Ovary (tissue), 9 donors: ENCODE measurements around the gene CDCP2. TPM values are rescaled to one million over a fixed set of nuclear protein-coding genes. Genes with fewer than 3 reads are reported as not detected.

Source experiments
- DNase-seq, 5 donors: peaks; one replicate each; pipeline ENCODE4 v3.0.0-alpha.2; 2019 to 2020
- H3K27ac ChIP-seq, 2 donors: fragments of 200-600 bp; one replicate each; pipeline versions ENCODE4 v1.5.1 to v1.8.0; 2019 to 2022
- H3K27me3 ChIP-seq: fragments of 200-600 bp; one replicate; pipeline ENCODE4 v1.8.0; 2022
- H3K36me3 ChIP-seq: fragments of 200-600 bp; sonication (generic); one replicate; pipeline ENCODE4 v1.5.1; 2019
- H3K4me1 ChIP-seq: one replicate; pipeline ENCODE4 v1.8.1; 2013; ENCODE audit warnings: mild to moderate bottlenecking, moderate library complexity; ENCODE audit not compliant: insufficient read depth
- H3K4me3 ChIP-seq: fragments of 200-600 bp; sonication (generic); one replicate; pipeline ENCODE4 v1.5.1; 2017
- H3K9me3 ChIP-seq, 2 donors: fragments of 200-600 bp in 1 of 2; sonication (generic) in 1 of 2; one replicate each; pipeline versions ENCODE4 v1.5.1 to v1.8.1; 2013 to 2019; ENCODE audit warnings: mild to moderate bottlenecking in 1 of 2, moderate library complexity in 1 of 2
- EP300 ChIP-seq: sonication (generic); formaldehyde crosslinking; IDR thresholded peaks from one replicate; pipeline ENCODE4 v1.6.1; 2017; ENCODE audit warnings: antibody characterized with exemption
- POLR2A ChIP-seq: fragments of 450-650 bp; IDR thresholded peaks from one replicate; pipeline ENCODE4 v1.6.1; 2017; ENCODE audit warnings: antibody characterized with exemption, mild to moderate bottlenecking, moderate library complexity
- WGBS, 3 donors: extraction: QIAGEN DNeasy Blood & Tissue Kit in 1 of 3; methylation state at CpG; one replicate each; pipeline versions ENCODE4 v1.1.5 to v1.1.7; 2013 to 2017; 5-methylcytosine and 5-hydroxymethylcytosine counted together
- intact Hi-C, 4 donors: fragments of 100-400 bp; cut with DNase I; formaldehyde crosslinking; loops; one replicate each; pipeline versions ENCODE4 v1.11.0 to v1.15.1; 2022 to 2023
- polyA plus RNA-seq, 2 donors: library from polyadenylated mRNA; stranded (reverse); fragments of 200-250 nt in 1 of 2; fragments of 350-450 nt in 1 of 2; fragmentation: Illumina TruSeq in 1 of 2; extraction: RNeasy Lipid Tissue Mini Kit (QIAGEN cat#74804) in 1 of 2; gene quantifications; one replicate each; pipeline ENCODE4 v1.2.3, GENCODE V29; 2013 to 2014
- total RNA-seq, 7 donors: library from RNA; depleted of rRNA in 2 of 7; stranded (reverse); fragments of >200 nt in 2 of 7; fragmentation: NEBNext Ultra II Directional in 3 of 7; extraction: Animal tissue kit (Norgen Biotek cat#: 25700) in 3 of 7; gene quantifications; one replicate each; pipeline versions ENCODE4 v1.1.0 to v1.2.4, GENCODE V29; 2016 to 2023
- TF ChIP-seq, protein P1 (sequence below), 3 donors: fragments of 450-650 bp in 2 of 3; fragments of 200-600 bp in 1 of 3; IDR thresholded peaks; one replicate each; pipeline versions ENCODE4 v1.5.1 to v1.8.0; 2016 to 2022; ENCODE audit warnings: antibody characterized with exemption in 3 of 3, mild to moderate bottlenecking in 1 of 3
- donor health status: DM: no; HTN: no; CAD: no; lungs with moderate emphysema.
- donor health status: DM: no; HTN: no; CAD: no.
- donor health status: Bipolar disorder and iron deficiency.
- donor health status: DM: yes; HTN: yes; CAD: no.
- donor health status: DM: no; HTN: no; CAD: no.
- donor health status: DM: yes; HTN: yes; CAD: no.

Gene CDCP2
- total and polyA plus RNA-seq, 9 donors, result 0.04 to 0.34 (median 0.15) TPM; not detected in 6

DNA sequence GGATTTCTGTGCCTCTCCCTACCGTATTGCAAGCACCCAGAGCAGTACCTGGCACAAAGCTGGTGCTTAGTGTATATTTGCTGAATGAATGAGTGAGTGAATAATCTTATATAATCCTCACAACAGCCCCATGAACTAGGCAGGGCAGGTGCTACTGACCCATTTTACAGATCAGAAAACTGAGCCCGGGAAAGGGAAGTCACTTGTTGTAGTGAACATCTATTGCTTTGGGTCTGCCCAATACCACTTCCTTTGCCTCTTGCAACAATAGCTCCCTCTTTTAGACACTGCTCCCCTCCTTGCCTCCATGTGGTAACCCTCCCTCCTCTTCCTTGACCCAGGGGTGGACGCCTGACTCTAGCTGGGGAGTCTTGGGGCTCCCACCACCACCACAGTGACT is 3.1 kb downstream of the CDCP2 start:
- intact Hi-C loops, result no loop called here
- H3K27ac ChIP-seq, result no peak overlapping the region
- H3K4me3 ChIP-seq, result no peak overlapping the region
- H3K27me3 ChIP-seq, result no peaks in the 10 kb centered on the region
- no peaks in the 10 kb centered on the region for H3K4me1 ChIP-seq
- no peaks in the 10 kb centered on the region for H3K36me3 ChIP-seq
- TF ChIP-seq, protein P1, sequence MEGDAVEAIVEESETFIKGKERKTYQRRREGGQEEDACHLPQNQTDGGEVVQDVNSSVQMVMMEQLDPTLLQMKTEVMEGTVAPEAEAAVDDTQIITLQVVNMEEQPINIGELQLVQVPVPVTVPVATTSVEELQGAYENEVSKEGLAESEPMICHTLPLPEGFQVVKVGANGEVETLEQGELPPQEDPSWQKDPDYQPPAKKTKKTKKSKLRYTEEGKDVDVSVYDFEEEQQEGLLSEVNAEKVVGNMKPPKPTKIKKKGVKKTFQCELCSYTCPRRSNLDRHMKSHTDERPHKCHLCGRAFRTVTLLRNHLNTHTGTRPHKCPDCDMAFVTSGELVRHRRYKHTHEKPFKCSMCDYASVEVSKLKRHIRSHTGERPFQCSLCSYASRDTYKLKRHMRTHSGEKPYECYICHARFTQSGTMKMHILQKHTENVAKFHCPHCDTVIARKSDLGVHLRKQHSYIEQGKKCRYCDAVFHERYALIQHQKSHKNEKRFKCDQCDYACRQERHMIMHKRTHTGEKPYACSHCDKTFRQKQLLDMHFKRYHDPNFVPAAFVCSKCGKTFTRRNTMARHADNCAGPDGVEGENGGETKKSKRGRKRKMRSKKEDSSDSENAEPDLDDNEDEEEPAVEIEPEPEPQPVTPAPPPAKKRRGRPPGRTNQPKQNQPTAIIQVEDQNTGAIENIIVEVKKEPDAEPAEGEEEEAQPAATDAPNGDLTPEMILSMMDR (IDR thresholded peaks at IDR 0.05), result no peak
- TF ChIP-seq POLR2A, result no peak
- no peak for TF ChIP-seq EP300
- DNase-seq, result no peak
- WGBS, 3 donors, result 97 to 99% (median 98%) methylated on average over 3 of the region's 3 CpGs
- H3K9me3 ChIP-seq, result no peaks in the 10 kb centered on the region

DNA sequence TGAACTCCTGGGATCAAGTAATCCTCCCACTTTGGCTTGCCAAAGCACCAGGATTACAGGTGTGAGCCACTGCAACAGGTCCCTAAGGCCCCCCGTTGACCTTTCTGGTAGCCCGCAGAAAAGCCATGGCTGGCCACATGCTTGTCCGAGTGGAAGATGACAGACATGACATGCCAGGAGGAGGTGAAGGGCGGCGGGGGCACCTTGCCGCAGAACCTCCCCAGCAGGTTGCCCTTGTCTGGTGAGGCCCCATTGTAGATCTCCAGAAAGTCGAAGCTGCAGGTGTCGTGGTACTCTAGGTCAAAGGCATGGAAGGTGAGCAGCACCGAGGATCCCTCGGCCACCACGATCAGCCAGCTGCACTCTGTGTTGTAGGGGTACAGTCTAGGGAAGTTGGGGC is 8.4 kb downstream of the CDCP2 start:
- intact Hi-C loops, result no loop called here
- Histone ChIP-seq H3K27ac (no peak overlapping the region), H3K36me3 (no peaks in the 10 kb centered on the region), H3K27me3 (no peaks in the 10 kb centered on the region), H3K4me3 (no peak overlapping the region), H3K4me1 (no peaks in the 10 kb centered on the region), H3K9me3 (no peaks in the 10 kb centered on the region)
- DNase-seq, result no peak
- 95 to 98% (median 96%) methylated on average over 11 of the region's 11 CpGs for WGBS, 3 donors
- TF ChIP-seq EP300 (no peak), POLR2A (no peak)
- TF ChIP-seq, protein P1 (IDR thresholded peaks at IDR 0.05), result no peak

DNA sequence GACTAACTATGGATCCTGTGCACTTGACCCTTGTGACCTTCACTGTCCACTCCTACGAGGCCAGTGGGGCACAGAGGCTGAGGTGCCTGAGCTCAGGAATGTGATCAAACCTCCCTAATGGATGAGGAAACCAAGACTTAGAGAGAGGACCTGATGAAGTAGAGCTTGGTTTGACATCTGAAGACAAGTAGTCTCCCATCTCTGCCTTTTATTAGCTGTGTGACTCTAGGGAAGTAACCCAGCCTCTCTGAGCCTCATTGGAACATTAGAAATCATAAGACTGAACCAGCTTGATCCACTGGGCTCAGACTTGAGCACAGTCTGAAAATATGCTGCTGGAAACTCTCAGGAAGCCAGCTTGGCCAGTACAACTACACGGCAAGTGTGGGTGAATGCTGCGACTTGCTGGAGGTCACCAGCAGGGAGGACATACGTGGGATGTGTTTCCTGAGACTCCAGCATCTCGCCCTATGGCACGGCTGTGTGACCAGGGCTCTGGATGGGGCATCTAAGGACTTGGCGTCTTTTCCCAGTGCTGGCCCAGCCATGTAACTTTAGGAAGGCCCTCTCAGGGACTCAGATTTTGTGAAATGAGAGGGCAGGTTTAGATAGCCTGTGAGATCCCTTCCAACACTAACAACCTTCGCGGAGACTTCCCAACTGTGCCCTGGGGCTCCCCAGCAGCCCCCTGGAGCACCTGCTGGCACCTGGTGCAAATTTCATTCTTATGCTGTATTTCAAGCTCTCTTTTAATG is 10.5 kb downstream of the CDCP2 start:
- no peak for TF ChIP-seq EP300
- TF ChIP-seq, protein P1 (IDR thresholded peaks at IDR 0.05), result no peak
- Histone ChIP-seq H3K36me3 (no peaks in the 10 kb centered on the region), H3K9me3 (no peaks in the 10 kb centered on the region), H3K27ac (no peak overlapping the region), H3K4me3 (no peak overlapping the region), H3K4me1 (peaks cover 2% of the 10 kb centered on the region), H3K27me3 (no peaks in the 10 kb centered on the region)
- intact Hi-C loops, result no loop called here
- 48 to 59% (median 57%) methylated on average over 9 of the region's 9 CpGs for WGBS, 3 donors
- no peak for DNase-seq

DNA sequence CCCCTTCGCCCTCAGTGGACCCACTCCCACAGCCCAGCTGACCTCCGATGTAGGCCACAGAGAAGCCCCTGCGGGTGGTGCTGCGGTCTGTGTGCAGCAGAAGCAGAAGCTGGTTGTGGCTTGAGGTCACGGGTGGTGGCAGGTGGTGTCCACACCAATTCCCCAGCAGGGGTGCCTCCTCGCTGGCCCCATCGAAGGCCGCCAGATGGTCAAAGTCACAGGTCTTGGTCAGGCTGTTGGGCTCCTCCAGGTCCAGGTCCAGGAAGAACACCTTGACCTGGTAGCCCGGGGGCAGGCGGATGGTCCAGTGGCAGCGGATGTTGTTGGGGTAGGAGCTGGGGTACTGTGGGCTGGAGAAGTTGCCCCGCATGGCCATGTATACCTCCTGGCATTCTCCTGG is 13.1 kb downstream of the CDCP2 start:
- no peaks in the 10 kb centered on the region for H3K27me3 ChIP-seq
- WGBS, 3 donors, result 98% methylated on average over 12 of the region's 12 CpGs
- H3K9me3 ChIP-seq, result no peaks in the 10 kb centered on the region
- TF ChIP-seq, protein P1 (IDR thresholded peaks at IDR 0.05), result no peak
- TF ChIP-seq EP300, result no peak
- TF ChIP-seq POLR2A, result no peak
- peaks cover 4% of the 10 kb centered on the region for H3K4me1 ChIP-seq
- no peaks in the 10 kb centered on the region for H3K36me3 ChIP-seq
- intact Hi-C loops, result no loop called here
- no peak overlapping the region for H3K27ac ChIP-seq
- no peak for DNase-seq
- no peak overlapping the region for H3K4me3 ChIP-seq
